Activated CD8-positive, alpha-beta T cell treated with anti-CD3 and anti-CD28 coated beads for 36 hours (primary cell): ENCODE results near the gene AATK. TPM values are rescaled to one million over a fixed set of nuclear protein-coding genes. Genes with fewer than 3 reads are reported as not detected.

Experiments
- ATAC-seq: fragments of 200-7000 bp; cut with Tn5 transposase; one replicate; pipeline ENCODE4 v1.10.0; 2021; ENCODE audit warnings: mild to moderate bottlenecking, moderate library complexity
- CTCF ChIA-PET: fragments of 350-600 bp; sonication (Branson Sonifier 250); formaldehyde crosslinking; loops from one replicate; lab custom pipeline; 2021; ENCODE audit warnings: antibody characterized with exemption; lab: Charles Lee
- POLR2A ChIA-PET: fragments of 350-600 bp; sonication (Branson Sonifier 250); formaldehyde crosslinking; loops from one replicate; lab custom pipeline; 2021; ENCODE audit warnings: antibody characterized with exemption; lab: Charles Lee
- DNase-seq: peaks from one replicate; pipeline ENCODE4 v3.0.0-alpha.2; 2020
- H3K27ac Mint-ChIP-seq: one replicate; pipeline ENCODE4 v1.8.0; 2021; ENCODE audit warnings: mild to moderate bottlenecking, mixed read lengths
- H3K27me3 Mint-ChIP-seq: one replicate; pipeline ENCODE4 v1.8.0; 2021; ENCODE audit warnings: mixed read lengths
- H3K36me3 Mint-ChIP-seq: one replicate; pipeline ENCODE4 v1.8.0; 2021; ENCODE audit warnings: low read depth, mixed read lengths
- H3K4me1 Mint-ChIP-seq: one replicate; pipeline ENCODE4 v1.8.0; 2021; ENCODE audit warnings: low read depth, mixed read lengths
- H3K4me3 Mint-ChIP-seq: one replicate; pipeline ENCODE4 v1.8.0; 2021; ENCODE audit warnings: mild to moderate bottlenecking, moderate library complexity, mixed read lengths
- H3K9me3 Mint-ChIP-seq: one replicate; pipeline ENCODE4 v1.8.0; 2021; ENCODE audit warnings: mixed read lengths
- CTCF ChIP-seq: fragments of 200-600 bp; IDR thresholded peaks from one replicate; pipeline ENCODE4 v1.8.0; 2022; ENCODE audit warnings: antibody characterized with exemption, mild to moderate bottlenecking
- intact Hi-C: fragments of 100-400 bp; cut with micrococcal nuclease; formaldehyde crosslinking; loops from one replicate; pipeline ENCODE4 v1.10.0; 2022
- microRNA-seq: library from miRNA; unstranded; fragments of <30 nt; microRNA quantifications from one replicate; pipeline ENCODE4 v1.2.0, GENCODE V29; 2022; ENCODE audit warnings: borderline microRNAs expressed, borderline replicate concordance
- total RNA-seq, 2 experiments: library from RNA; stranded (reverse); gene quantifications; one replicate each; pipeline ENCODE4 v1.2.3, GENCODE V29; 2021

Gene AATK
- total RNA-seq, 2 experiments from 2014 or later: 0.63 to 0.98 TPM

GRCh38 chr17:81067391-81067811, 98.6 kb downstream of the AATK start:
- Mint-ChIP-seq H3K27me3 (no peaks in the 10 kb centered on the region), H3K27ac (no peak overlapping the region), H3K36me3 (no peaks in the 10 kb centered on the region), H3K4me1 (no peaks in the 10 kb centered on the region), H3K4me3 (no peak overlapping the region), H3K9me3 (no peaks in the 10 kb centered on the region)
- intact Hi-C loops: no loop called here
- POLR2A ChIA-PET: no interaction called here
- CTCF ChIA-PET: no interaction called here
- TF ChIP-seq CTCF: no peak
- ATAC-seq: no peak
- no peak for DNase-seq

Small RNA genes lying within 50 kb of the gene (microRNA-seq; reads per million reads assigned to microRNA genes)
- gene MIR1250: not detected
- gene MIR3065: not detected
- not detected for gene MIR338
- not detected for gene MIR657

Other genes starting within 250 kb of the AATK start
- gene CHMP6, start 174.4 kb downstream of the AATK start, total RNA-seq: 10 to 100 TPM; 13.9 to 16.7 TPM
- 1 to 10 TPM; 5.9 to 6.3 TPM for gene BAIAP2, start 131.1 kb downstream of the AATK start, total RNA-seq
- not detected for gene PVALEF, start 714 bp downstream of the AATK start, total RNA-seq
- 10 to 100 TPM in 1 of 2 experiments, 1 to 10 TPM in 1; 7.9 to 10.9 TPM for gene CEP131, start 56.7 kb upstream of the AATK start, total RNA-seq
- 10 to 100 TPM; 28.2 to 32.2 TPM for gene TEPSIN, start 72.8 kb upstream of the AATK start, total RNA-seq
- 10 to 100 TPM; 72.3 to 75.4 TPM for gene NDUFAF8, start 73.1 kb upstream of the AATK start, total RNA-seq
- 10 to 100 TPM; 42.7 to 45.4 TPM for gene SLC38A10, start 129.1 kb upstream of the AATK start, total RNA-seq
- gene BAHCC1, start 229.2 kb upstream of the AATK start, total RNA-seq: under 1 TPM; 0.40 to 0.65 TPM